Measurements from ENCODE around the gene RABAC1. TPM values are rescaled to one million over a fixed set of nuclear protein-coding genes. Genes with fewer than 3 reads are reported as not detected.

RABAC1 gene
- total and polyA plus RNA-seq, 2 of the 8 experiments (the other 6 are each of a cell fraction or from before 2014, with no cell fraction given): 124 to 439 TPM

- Histone ChIP-seq H3K9me3 (ENCODE audit: insufficient read depth in 2 of 2, low read depth in 1 of 2, low read length in 1 of 2) (no peaks in the 10 kb centered on the region), H3K4me2 (ENCODE audit: insufficient read depth in 1 of 2, low read depth in 2 of 2, low read length in 2 of 2) (no peak overlapping the region), H3K79me2 (ENCODE audit: control insufficient read depth in 1 of 2, insufficient read depth in 2 of 2, low read length in 2 of 2) (no peaks in the 10 kb centered on the region), H3K4ac (replicated peaks; ENCODE audit: insufficient read length, low read depth, low read length) (no peak overlapping the region), H4K20me1 (replicated peaks in 1 of 2; ENCODE audit: control insufficient read depth in 1 of 2, insufficient read depth in 2 of 2, low read length in 2 of 2) (peaks cover 6 to 22% of the 10 kb centered on the region in 2 experiments), H2BK15ac (ENCODE audit: low read length) (no peak overlapping the region), H3K14ac (ENCODE audit: insufficient read length) (no peak overlapping the region), H2BK12ac (ENCODE audit: low read depth, low read length) (no peak overlapping the region), H4K5ac (ENCODE audit: insufficient read length, low read depth, low read length) (no peak overlapping the region), H4K91ac (replicated peaks; ENCODE audit: insufficient read length, low read length) (no peak overlapping the region), H2AK5ac (ENCODE audit: low read depth, low read length) (no peak overlapping the region), H3K23ac (ENCODE audit: insufficient read length) (no peak overlapping the region), H3K4me1 (replicated peaks in 1 of 4; ENCODE audit: control insufficient read depth in 3 of 4, insufficient read depth in 4 of 4, low read length in 3 of 4) (peaks cover 0 to 14% (median 3%) of the 10 kb centered on the region in 4 experiments; a peak in 5 of 7 replicates), H3K27me3 (replicated peaks in 1 of 4; ENCODE audit: control insufficient read depth in 3 of 4, extremely low read depth in 1 of 4, insufficient read depth in 3 of 4, low read length in 3 of 4) (peaks cover 36 to 47% (median 44%) of the 10 kb centered on the region in 4 experiments), H3K36me3 (ENCODE audit: control insufficient read depth in 2 of 4, insufficient read depth in 4 of 4, low read length in 3 of 4) (peaks cover 0 to 8% (median 3%) of the 10 kb centered on the region in 4 experiments), H2AFZ (ENCODE audit: low read length) (no peak overlapping the region), H3K4me3 (ENCODE audit: extremely low read depth in 1 of 4, insufficient read depth in 2 of 4, low read depth in 3 of 4, low read length in 4 of 4) (no peak overlapping the region), H3K56ac (replicated peaks; ENCODE audit: insufficient read length, low read depth, low read length) (no peak overlapping the region), H2BK120ac (replicated peaks; ENCODE audit: low read depth, low read length) (no peak overlapping the region), H3K18ac (ENCODE audit: extremely low read depth, low read length) (no peak overlapping the region), H3K27ac (ENCODE audit: low read depth, low read length) (no peak overlapping the region), H3K23me2 (ENCODE audit: low read depth, low read length) (peaks cover 5% of the 10 kb centered on the region; the same call in 1 of the 2 replicates), H3K79me1 (ENCODE audit: low read depth, low read length) (peaks cover 2% of the 10 kb centered on the region; the same call in 1 of the 2 replicates), H2BK5ac (ENCODE audit: low read depth, low read length) (no peak overlapping the region), H4K8ac (ENCODE audit: extremely low read depth, insufficient read depth, low read length) (no peak overlapping the region), H2BK20ac (ENCODE audit: low read length) (no peak overlapping the region), H3K9ac (replicated peaks in 1 of 4; ENCODE audit: extremely low read depth in 1 of 4, low read depth in 3 of 4, low read length in 3 of 4) (no peak overlapping the region)
- FAIRE-seq (no peak), DNase-seq (ENCODE audit: low read depth in 1 of 2, low spot score in 2 of 2) (no peak)
- 77% methylated on average over 9 of the region's 11 CpGs; no CpG with 5 or more reads in 1 of the 2 experiments for WGBS, 2 experiments (ENCODE audit: extremely low coverage in 1 of 2, insufficient coverage in 1 of 2, insufficient read length in 1 of 2, insufficient replicate concordance in 2 of 2, low coverage in 1 of 2, low lambda C conversion rate in 2 of 2, missing lambda C conversion rate in 1 of 2)
- ChIA-PET CTCF (ENCODE audit: partially characterized antibody) (interaction anchor here (0.9 to 1.2 kb wide), 3 partner anchors 10 to 34 kb away, joined by 3 read pairs; no protein-coding TSS in a partner anchor), POLR2A (ENCODE audit: partially characterized antibody) (interaction anchor here (1.0 to 13.1 kb wide), 8 partner anchors 9 to 49 kb away, joined by 3 to 167 read pairs (median 6); partner anchors contain the start of gene ERFL)
- TF ChIP-seq POLR2AphosphoS5 (IDR thresholded peaks at IDR 0.05; ENCODE audit: low read depth, low read length): no peak
- no peak for TF ChIP-seq SIN3A (conservative IDR thresholded peaks at IDR 0.05 in 1 of 2, IDR thresholded peaks at IDR 0.05 in 1 of 2; ENCODE audit: low read depth in 1 of 2, low read length in 2 of 2)
- no peak for TF ChIP-seq ASH2L (IDR thresholded peaks at IDR 0.05; ENCODE audit: low read length)
- no peak for TF ChIP-seq TAF1 (IDR thresholded peaks at IDR 0.05; ENCODE audit: low read depth, low read length)
- TF ChIP-seq RXRA (IDR thresholded peaks at IDR 0.05; ENCODE audit: insufficient read depth, low read depth, low read length): no peak
- TF ChIP-seq MAFK (IDR thresholded peaks at IDR 0.05; ENCODE audit: low read depth, low read length): no peak
- no peak for TF ChIP-seq SUZ12 (IDR thresholded peaks at IDR 0.05; ENCODE audit: low read length)
- no peak for TF ChIP-seq MAX (IDR thresholded peaks at IDR 0.05)
- TF ChIP-seq POLR2A (IDR thresholded peaks at IDR 0.05; ENCODE audit: control extremely low read depth in 1 of 2, low read depth in 2 of 2, low read length in 2 of 2): no peak
- TF ChIP-seq KDM4A (IDR thresholded peaks at IDR 0.05; ENCODE audit: low read depth, low read length, severe bottlenecking): no peak
- TF ChIP-seq NANOG (IDR thresholded peaks at IDR 0.05; ENCODE audit: insufficient read depth, low read depth, low read length, poor library complexity, severe bottlenecking): no peak
- no peak for TF ChIP-seq ATF3 (IDR thresholded peaks at IDR 0.05; ENCODE audit: insufficient read depth, low read depth, low read length)
These were observed 50.2 kb downstream of the RABAC1 start for GRCh38 chr19:41908724-41909464.

Data from H1 (cell line).